ENCODE measurements around the gene ATP5PO.
"Not testable (repeated sequence)": the region's sequence is repeated elsewhere in the genome, so short reads cannot be mapped to it uniquely, and the experiment has no call there.

Gene ATP5PO

DNA sequence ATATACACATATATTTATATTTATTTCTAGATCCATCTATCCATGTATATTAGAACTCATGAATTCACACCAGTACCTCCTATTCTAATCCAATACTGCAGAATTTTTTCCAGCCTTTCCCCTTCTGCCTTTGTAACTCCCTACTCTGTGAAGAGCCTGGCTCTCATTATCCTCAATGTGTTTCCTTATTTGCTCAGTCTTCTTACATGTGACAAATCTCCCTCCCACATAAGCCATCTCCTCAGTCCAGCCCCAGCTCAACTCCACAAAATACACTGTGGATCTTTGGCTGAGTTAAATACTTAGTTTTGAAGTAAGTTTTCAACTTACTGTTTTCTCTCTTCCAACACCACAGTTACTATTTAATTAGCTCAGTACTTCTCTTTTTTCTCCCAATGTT is 45.7 kb downstream of the ATP5PO start:
- no peak for DNase-seq (ENCODE audit: low read depth in 2 of 2)

GRCh38 chr21:33867868-33868267 is 47.7 kb downstream of the ATP5PO start:
- DNase-seq (ENCODE audit: low read depth in 2 of 2) = not testable (repeated sequence)

GRCh38 chr21:33866826-33867225 is 48.8 kb downstream of the ATP5PO start:
- DNase-seq (ENCODE audit: low read depth in 2 of 2) = no peak

GRCh38 chr21:33865996-33866575 is 49.5 kb downstream of the ATP5PO start:
- DNase-seq (ENCODE audit: low read depth in 2 of 2) = no peak

DNA sequence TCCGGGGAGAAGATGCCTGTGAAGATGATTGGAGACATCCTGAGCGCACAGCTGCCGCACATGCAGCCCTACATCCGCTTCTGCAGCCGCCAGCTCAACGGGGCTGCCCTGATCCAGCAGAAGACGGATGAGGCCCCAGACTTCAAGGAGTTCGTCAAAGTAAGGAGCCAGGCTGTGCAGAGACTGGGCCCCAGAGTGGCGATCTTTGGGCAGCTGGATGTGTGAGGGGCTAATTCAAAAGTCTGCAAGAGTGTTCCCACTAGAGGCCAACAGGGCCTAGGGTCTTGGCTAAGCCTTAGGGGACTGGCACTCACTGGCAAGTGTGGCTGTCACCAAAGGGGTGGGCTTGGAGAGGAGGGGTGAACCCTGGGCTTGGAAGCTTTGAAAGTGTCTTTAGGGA is 50.4 kb downstream of the ATP5PO start:
- no peak for DNase-seq (ENCODE audit: low read depth in 2 of 2)

- no peak for DNase-seq (ENCODE audit: low read depth in 2 of 2)
Measured at GRCh38 chr21:33864150-33864549, 51.5 kb downstream of the ATP5PO start.

- DNase-seq (ENCODE audit: low read depth in 2 of 2) = not testable (repeated sequence)
Measured at GRCh38 chr21:33863191-33863590, 52.4 kb downstream of the ATP5PO start.

DNA sequence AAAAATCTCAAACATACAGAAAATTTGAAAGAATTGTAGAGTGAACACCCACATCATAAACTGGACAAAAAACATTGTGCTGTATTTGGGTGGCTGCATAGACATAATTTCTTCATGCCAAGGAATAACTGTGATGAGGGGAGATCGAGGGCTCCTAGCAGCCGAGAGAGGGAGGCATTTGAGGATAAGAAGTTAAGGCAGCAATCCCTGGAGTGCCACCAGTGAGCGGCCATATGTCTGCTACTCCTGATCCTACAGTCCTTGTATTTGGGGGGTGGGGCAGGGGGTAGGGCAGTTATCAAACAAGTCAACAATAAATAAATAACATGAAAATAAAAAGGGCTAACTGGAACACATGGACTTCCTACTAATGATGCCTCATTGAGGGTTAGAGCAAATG is 54.5 kb downstream of the ATP5PO start:
- DNase-seq (ENCODE audit: low read depth in 2 of 2) = no peak

DNA sequence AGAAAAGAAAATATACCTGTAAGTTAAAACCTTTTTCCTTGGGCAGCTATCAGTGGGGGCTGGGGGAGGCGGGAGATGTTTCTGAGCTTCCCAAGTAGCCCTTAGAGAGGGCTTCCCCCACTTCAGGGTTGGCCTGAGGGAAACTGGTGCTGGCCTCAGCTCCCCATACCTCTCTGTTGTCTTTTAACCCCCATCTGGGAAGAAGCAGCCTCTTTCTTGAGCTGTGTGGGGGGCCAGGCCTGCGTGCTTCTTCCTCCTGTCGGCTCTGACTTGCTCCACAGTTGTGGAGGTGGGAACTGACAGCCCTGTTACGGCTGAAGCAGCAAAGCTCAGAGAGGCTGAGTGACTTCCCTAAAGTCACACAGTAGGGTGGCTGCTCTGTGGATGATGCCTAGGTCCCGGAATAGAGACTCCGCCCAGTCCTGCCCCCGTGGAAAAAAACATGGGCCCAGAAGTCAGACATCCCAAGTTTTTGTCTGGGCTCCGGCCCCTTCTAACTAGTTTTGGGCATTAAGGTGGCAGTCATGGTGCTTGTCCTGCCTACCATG is 55.2 kb downstream of the ATP5PO start:
- no peak for DNase-seq (ENCODE audit: low read depth in 2 of 2)

DNA sequence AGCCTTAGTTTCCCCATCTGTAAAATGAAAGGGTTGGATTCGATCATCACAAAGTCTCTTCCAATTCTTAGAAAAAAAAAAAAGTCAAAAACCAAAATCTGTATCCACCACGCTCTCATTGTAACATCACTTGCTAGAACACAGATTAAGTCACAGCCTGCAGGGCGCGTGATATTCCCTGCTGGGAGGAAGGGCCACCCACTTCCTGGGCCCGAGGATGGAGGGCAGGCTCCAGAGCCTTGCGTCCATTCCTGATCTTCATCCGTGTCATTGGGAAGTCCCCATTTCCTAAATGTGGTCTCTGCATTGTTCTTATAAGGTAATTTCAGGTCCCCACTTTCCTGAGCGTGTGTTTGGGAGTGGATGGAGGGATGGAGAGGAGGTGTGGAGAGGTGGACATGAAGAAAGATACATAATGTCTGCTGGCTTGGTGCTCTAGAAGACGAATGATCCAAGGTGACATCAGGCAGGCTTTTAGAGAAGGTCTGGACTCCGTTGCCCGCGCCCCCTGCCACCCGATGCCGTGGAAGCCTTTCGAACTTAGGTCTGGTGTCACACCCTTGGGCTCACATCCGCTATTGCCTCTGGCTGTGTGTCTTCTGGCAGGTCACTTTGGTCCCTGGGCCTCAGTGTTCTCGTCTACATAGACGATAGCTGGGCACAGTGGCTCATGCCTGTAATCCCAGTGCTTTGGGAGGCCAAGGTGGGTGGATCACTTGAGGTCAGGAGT is 56.1 kb downstream of the ATP5PO start:
- no peak for DNase-seq (ENCODE audit: low read depth in 2 of 2)

- no peak for DNase-seq (ENCODE audit: low read depth in 2 of 2)
Measured at GRCh38 chr21:33858667-33859372, 56.8 kb downstream of the ATP5PO start.

- no peak for DNase-seq (ENCODE audit: low read depth in 2 of 2)
Measured at GRCh38 chr21:33857846-33858666, 57.5 kb downstream of the ATP5PO start.

DNA sequence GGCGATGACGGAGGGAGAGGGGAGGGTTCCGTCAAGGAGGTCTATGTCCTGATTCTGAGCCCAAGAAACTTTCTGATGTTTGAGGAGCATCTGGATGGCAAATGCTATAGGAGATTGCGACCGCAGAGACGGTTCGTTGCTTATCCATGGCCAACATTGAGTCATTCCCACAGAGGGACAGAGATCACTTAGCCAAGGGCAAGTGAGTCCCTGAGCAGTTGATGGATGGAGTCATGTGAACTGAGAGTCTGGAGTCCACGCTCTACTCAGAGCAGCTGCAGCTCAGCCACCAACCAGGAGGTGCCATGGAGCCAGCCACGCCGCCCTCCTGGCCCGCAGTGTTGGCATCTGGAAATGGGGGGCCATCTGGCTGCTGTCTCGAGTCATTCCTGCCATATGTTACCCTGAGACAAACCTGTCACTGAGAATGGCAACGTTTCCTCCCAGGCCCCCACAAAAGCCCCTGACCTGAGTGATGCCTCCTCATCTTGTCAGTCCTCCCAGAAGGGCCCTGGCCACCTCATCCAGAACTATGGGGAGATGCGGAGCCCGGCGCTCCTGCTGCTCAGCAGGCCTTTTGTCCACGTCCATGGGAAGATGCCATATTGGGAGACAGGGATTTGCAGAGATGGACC is 58.6 kb downstream of the ATP5PO start:
- DNase-seq (ENCODE audit: low read depth in 2 of 2) = no peak

GRCh38 chr21:33855190-33855589 is 60.4 kb downstream of the ATP5PO start:
- DNase-seq (ENCODE audit: low read depth in 2 of 2) = no peak

- DNase-seq (ENCODE audit: low read depth in 2 of 2) = no peak
Measured at GRCh38 chr21:33854604-33855003, 61.0 kb downstream of the ATP5PO start.

Measured in stimulated activated CD8-positive, alpha-beta memory T cell treated with anti-CD3 and anti-CD28 coated beads, Interleukin-15, amount 100 ng/mL, for 4 hours (primary cell).